Fibroblast of mammary gland (primary cell): ENCODE measurements around the gene KCND1.
"Not testable (repeated sequence)": the region's sequence is repeated elsewhere in the genome, so short reads cannot be mapped to it uniquely, and the experiment has no call there.

Experiments
- DNase-seq: peaks from one replicate; pipeline ENCODE4 v3.0.0-alpha.2; 2010; ENCODE audit warnings: low read depth
- H3K4me3 ChIP-seq: 2 replicates; pipeline ENCODE4 v1.5.1; 2011; ENCODE audit warnings: low read depth, mild to moderate bottlenecking, low read length, moderate library complexity; ENCODE audit not compliant: control insufficient read depth
- CTCF ChIP-seq: conservative IDR thresholded peaks from 2 replicates; pipeline ENCODE4 v1.5.1; 2011; ENCODE audit warnings: low read depth, low read length, inconsistent platforms; ENCODE audit not compliant: control insufficient read depth, insufficient read depth

The KCND1 gene

DNA sequence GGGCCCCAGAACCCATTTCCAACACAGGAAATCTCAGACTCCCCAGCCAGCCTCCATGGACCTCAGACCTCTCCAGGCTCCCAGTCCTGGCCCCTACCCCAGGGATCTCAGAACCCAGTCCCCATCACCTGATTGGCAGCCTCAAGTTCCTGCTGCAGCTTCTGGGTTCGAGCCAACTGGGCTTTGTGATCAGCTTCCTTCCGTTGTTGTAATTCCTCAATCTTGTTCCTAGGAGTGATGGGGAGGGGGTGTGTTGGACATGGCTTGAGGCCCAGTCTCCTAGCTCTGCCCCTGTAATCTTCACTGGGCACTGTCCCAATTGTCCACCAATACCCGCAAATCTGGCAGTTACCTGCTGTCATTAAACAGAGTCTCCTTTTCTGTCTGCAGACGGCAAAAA lies 17.8 kb upstream of the KCND1 start:
- no peak for DNase-seq
- TF ChIP-seq CTCF: no peak
- H3K4me3 ChIP-seq: no peak overlapping the region

GRCh38 chrX:48983896-48984295 lies 12.3 kb upstream of the KCND1 start:
- H3K4me3 ChIP-seq: no peak overlapping the region
- TF ChIP-seq CTCF: no peak
- DNase-seq: no peak

- no peak overlapping the region for H3K4me3 ChIP-seq
- no peak for DNase-seq
- no peak for TF ChIP-seq CTCF
Measured at GRCh38 chrX:48983081-48983480, 11.4 kb upstream of the KCND1 start.

GRCh38 chrX:48981178-48981577 lies 9.5 kb upstream of the KCND1 start:
- no peak for TF ChIP-seq CTCF
- no peak for DNase-seq
- no peak overlapping the region for H3K4me3 ChIP-seq

GRCh38 chrX:48980341-48980740 lies 8.7 kb upstream of the KCND1 start:
- not testable (repeated sequence) for H3K4me3 ChIP-seq, DNase-seq

- no peak overlapping the region for H3K4me3 ChIP-seq
- TF ChIP-seq CTCF: no peak
- DNase-seq: no peak
Measured at GRCh38 chrX:48978226-48978625, 6.6 kb upstream of the KCND1 start.

- no peak for DNase-seq
- H3K4me3 ChIP-seq: no peak overlapping the region
- no peak for TF ChIP-seq CTCF
Measured at GRCh38 chrX:48976086-48976485, 4.4 kb upstream of the KCND1 start.
